Sigmoid colon (tissue), 3 donors: Measurements from ENCODE around the gene SLC25A11.

Experiments
- CTCF ChIP-seq, 4 experiments: fragments of 450-650 bp in 3 of 4; fragments of 200-600 bp in 1 of 4; IDR thresholded peaks; one replicate each; pipeline ENCODE4 v1.5.1; 2016 to 2019; ENCODE audit warnings: antibody characterized with exemption in 4 of 4, mild to moderate bottlenecking in 3 of 4, moderate library complexity in 2 of 4
- POLR2A ChIP-seq, 2 donors: fragments of 450-650 bp; IDR thresholded peaks; one replicate each; pipeline ENCODE4 v1.6.1; 2016; ENCODE audit warnings: antibody characterized with exemption in 2 of 2, mild to moderate bottlenecking in 2 of 2, moderate library complexity in 2 of 2

- no peak for TF ChIP-seq CTCF (IDR thresholded peaks at IDR 0.05)
- no peak for TF ChIP-seq POLR2A (IDR thresholded peaks at IDR 0.05)
Observed at GRCh38 chr17:4945944-4946280, 6.1 kb upstream of the SLC25A11 start.
